HUES64 (cell line): ENCODE data around the gene VASP.

ENCODE experiments used
- H3K27ac ChIP-seq: 2 replicates; pipeline ENCODE4 v1.7.0; 2013; ENCODE audit warnings: low read depth, low read length, inconsistent platforms
- H3K27me3 ChIP-seq: 2 replicates; pipeline ENCODE4 v1.6.1; 2013; ENCODE audit warnings: mild to moderate bottlenecking, low read length; ENCODE audit not compliant: insufficient read depth
- H3K36me3 ChIP-seq: 2 replicates; pipeline ENCODE4 v1.6.1; 2013; ENCODE audit warnings: mild to moderate bottlenecking, low read length; ENCODE audit not compliant: insufficient read depth
- H3K4me1 ChIP-seq: 2 replicates; pipeline ENCODE4 v1.6.1; 2013; ENCODE audit warnings: mild to moderate bottlenecking, low read length, moderate library complexity; ENCODE audit not compliant: insufficient read depth
- H3K4me3 ChIP-seq: 2 replicates; pipeline ENCODE4 v1.5.1; 2013; ENCODE audit warnings: mild to moderate bottlenecking, low read length, moderate library complexity
- H3K9ac ChIP-seq: 2 replicates; pipeline ENCODE4 v1.6.1; 2013; ENCODE audit warnings: mild to moderate bottlenecking, low read depth, low read length
- H3K9me3 ChIP-seq: 2 replicates; pipeline ENCODE4 v1.6.1; 2013; ENCODE audit warnings: low read depth, low read length; ENCODE audit not compliant: insufficient read depth
- WGBS: fragments of 150-250, 120-280 bp; methylation state at CpG from one replicate; pipeline ENCODE4 v1.1.7; 2013; ENCODE audit warnings: missing lambda C conversion rate; 5-methylcytosine and 5-hydroxymethylcytosine counted together

VASP gene

DNA sequence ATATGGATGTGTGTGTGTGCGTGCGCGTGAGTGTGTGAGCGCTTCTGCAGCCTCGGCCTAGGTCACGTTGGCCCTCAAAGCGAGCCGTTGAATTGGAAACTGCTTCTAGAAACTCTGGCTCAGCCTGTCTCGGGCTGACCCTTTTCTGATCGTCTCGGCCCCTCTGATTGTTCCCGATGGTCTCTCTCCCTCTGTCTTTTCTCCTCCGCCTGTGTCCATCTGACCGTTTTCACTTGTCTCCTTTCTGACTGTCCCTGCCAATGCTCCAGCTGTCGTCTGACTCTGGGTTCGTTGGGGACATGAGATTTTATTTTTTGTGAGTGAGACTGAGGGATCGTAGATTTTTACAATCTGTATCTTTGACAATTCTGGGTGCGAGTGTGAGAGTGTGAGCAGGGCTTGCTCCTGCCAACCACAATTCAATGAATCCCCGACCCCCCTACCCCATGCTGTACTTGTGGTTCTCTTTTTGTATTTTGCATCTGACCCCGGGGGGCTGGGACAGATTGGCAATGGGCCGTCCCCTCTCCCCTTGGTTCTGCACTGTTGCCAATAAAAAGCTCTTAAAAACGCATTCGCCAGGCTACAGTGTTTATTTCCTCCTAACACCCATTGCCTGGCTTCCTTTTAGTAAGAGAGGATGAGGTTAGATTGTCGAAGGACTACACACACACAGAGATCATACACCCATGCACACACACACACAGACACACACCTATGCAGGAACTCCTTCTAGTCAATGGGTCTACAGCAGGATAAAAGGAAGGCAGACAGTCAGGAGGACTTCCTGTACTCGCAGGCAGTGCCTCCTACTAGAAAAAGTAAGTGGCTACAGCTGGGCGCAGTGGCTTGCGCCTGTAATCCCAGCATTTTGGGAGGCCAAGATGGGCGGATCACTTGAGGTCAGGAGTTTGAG is 32.4 kb upstream of the VASP start:
- H3K27me3 ChIP-seq = peaks cover 22% of the 10 kb centered on the region
- 85% methylated on average over 27 of the region's 28 CpGs for WGBS
- H3K36me3 ChIP-seq = no peaks in the 10 kb centered on the region
- no peaks in the 10 kb centered on the region for H3K9me3 ChIP-seq
- H3K4me1 ChIP-seq = no peaks in the 10 kb centered on the region
- H3K27ac ChIP-seq = no peak overlapping the region
- no peak overlapping the region for H3K9ac ChIP-seq
- no peak overlapping the region for H3K4me3 ChIP-seq

GRCh38 chr19:45475537-45476291 is 31.6 kb upstream of the VASP start:
- Histone ChIP-seq H3K4me1 (no peaks in the 10 kb centered on the region), H3K9me3 (no peaks in the 10 kb centered on the region), H3K27ac (no peak overlapping the region), H3K36me3 (no peaks in the 10 kb centered on the region), H3K9ac (no peak overlapping the region), H3K4me3 (no peak overlapping the region), H3K27me3 (peaks cover 22% of the 10 kb centered on the region)
- 94% methylated on average over 6 of the region's 6 CpGs for WGBS

- Histone ChIP-seq H3K27ac (no peak overlapping the region), H3K9ac (no peak overlapping the region), H3K4me3 (no peak overlapping the region), H3K36me3 (no peaks in the 10 kb centered on the region), H3K9me3 (no peaks in the 10 kb centered on the region), H3K27me3 (peaks cover 17% of the 10 kb centered on the region), H3K4me1 (no peaks in the 10 kb centered on the region)
- WGBS = 65% methylated on average over 5 of the region's 5 CpGs
These were observed 31.0 kb upstream of the VASP start for GRCh38 chr19:45476304-45476703.

- WGBS = 84% methylated on average over 5 of the region's 5 CpGs
- no peaks in the 10 kb centered on the region for H3K9me3 ChIP-seq
- no peaks in the 10 kb centered on the region for H3K36me3 ChIP-seq
- no peaks in the 10 kb centered on the region for H3K4me1 ChIP-seq
- no peak overlapping the region for H3K4me3 ChIP-seq
- H3K9ac ChIP-seq = no peak overlapping the region
- H3K27me3 ChIP-seq = peaks cover 9% of the 10 kb centered on the region
- H3K27ac ChIP-seq = no peak overlapping the region
These were observed 30.1 kb upstream of the VASP start for GRCh38 chr19:45477186-45477585.

GRCh38 chr19:45477713-45478453 is 29.4 kb upstream of the VASP start:
- Histone ChIP-seq H3K4me3 (peak overlapping the region; percentile 75), H3K36me3 (no peaks in the 10 kb centered on the region), H3K9me3 (no peaks in the 10 kb centered on the region), H3K27me3 (peaks cover 2% of the 10 kb centered on the region), H3K4me1 (no peaks in the 10 kb centered on the region), H3K9ac (no peak overlapping the region), H3K27ac (no peak overlapping the region; the same call in 1 of the 2 replicates)
- 19% methylated on average over 12 of the region's 12 CpGs for WGBS

GRCh38 chr19:45478454-45479238 is 28.6 kb upstream of the VASP start:
- no peaks in the 10 kb centered on the region for H3K36me3 ChIP-seq
- under 1% methylated on average over 39 of the region's 39 CpGs for WGBS
- H3K4me1 ChIP-seq = no peaks in the 10 kb centered on the region
- H3K27ac ChIP-seq = peak overlapping the region; percentile 92
- H3K27me3 ChIP-seq = no peaks in the 10 kb centered on the region
- peak overlapping the region; percentile 75 for H3K4me3 ChIP-seq
- peak overlapping the region; percentile 92 for H3K9ac ChIP-seq
- no peaks in the 10 kb centered on the region for H3K9me3 ChIP-seq

GRCh38 chr19:45483033-45483432 is 24.2 kb upstream of the VASP start:
- H3K4me1 ChIP-seq = no peaks in the 10 kb centered on the region
- no peaks in the 10 kb centered on the region for H3K36me3 ChIP-seq
- H3K9ac ChIP-seq = no peak overlapping the region
- 94% methylated on average over 5 of the region's 5 CpGs for WGBS
- H3K4me3 ChIP-seq = no peak overlapping the region
- no peak overlapping the region for H3K27ac ChIP-seq
- H3K27me3 ChIP-seq = no peaks in the 10 kb centered on the region
- H3K9me3 ChIP-seq = no peaks in the 10 kb centered on the region

- Histone ChIP-seq H3K27ac (no peak overlapping the region), H3K9ac (no peak overlapping the region), H3K27me3 (no peaks in the 10 kb centered on the region), H3K4me3 (no peak overlapping the region), H3K9me3 (no peaks in the 10 kb centered on the region), H3K4me1 (no peaks in the 10 kb centered on the region), H3K36me3 (no peaks in the 10 kb centered on the region)
- 93% methylated on average over 13 of the region's 13 CpGs for WGBS
These were observed 22.9 kb upstream of the VASP start for GRCh38 chr19:45484273-45484945.

- Histone ChIP-seq H3K9ac (no peak overlapping the region), H3K27me3 (no peaks in the 10 kb centered on the region), H3K4me1 (no peaks in the 10 kb centered on the region), H3K4me3 (peak overlapping the region; percentile 52), H3K9me3 (no peaks in the 10 kb centered on the region), H3K36me3 (no peaks in the 10 kb centered on the region), H3K27ac (peak overlapping the region; percentile 81)
- WGBS = 3% methylated on average over 34 of the region's 35 CpGs
These were observed 21.8 kb upstream of the VASP start for GRCh38 chr19:45485305-45486077.
